Activated CD8-positive, alpha-beta T cell treated with anti-CD3 and anti-CD28 coated beads for 36 hours (primary cell): Measurements from ENCODE around the gene CLEC2A. TPM values are rescaled to one million over a fixed set of nuclear protein-coding genes. Genes with fewer than 3 reads are reported as not detected.
"Not testable (repeated sequence)": the region's sequence is repeated elsewhere in the genome, so short reads cannot be mapped to it uniquely, and the experiment has no call there.

Experiments used
- ATAC-seq: fragments of 200-7000 bp; cut with Tn5 transposase; one replicate; pipeline ENCODE4 v1.10.0; 2021; ENCODE audit warnings: mild to moderate bottlenecking, moderate library complexity
- CTCF ChIA-PET: fragments of 350-600 bp; sonication (Branson Sonifier 250); formaldehyde crosslinking; loops from one replicate; lab custom pipeline; 2021; ENCODE audit warnings: antibody characterized with exemption; lab: Charles Lee
- POLR2A ChIA-PET: fragments of 350-600 bp; sonication (Branson Sonifier 250); formaldehyde crosslinking; loops from one replicate; lab custom pipeline; 2021; ENCODE audit warnings: antibody characterized with exemption; lab: Charles Lee
- DNase-seq: peaks from one replicate; pipeline ENCODE4 v3.0.0-alpha.2; 2020
- H3K27ac Mint-ChIP-seq: one replicate; pipeline ENCODE4 v1.8.0; 2021; ENCODE audit warnings: mild to moderate bottlenecking, mixed read lengths
- H3K27me3 Mint-ChIP-seq: one replicate; pipeline ENCODE4 v1.8.0; 2021; ENCODE audit warnings: mixed read lengths
- H3K36me3 Mint-ChIP-seq: one replicate; pipeline ENCODE4 v1.8.0; 2021; ENCODE audit warnings: low read depth, mixed read lengths
- H3K4me1 Mint-ChIP-seq: one replicate; pipeline ENCODE4 v1.8.0; 2021; ENCODE audit warnings: low read depth, mixed read lengths
- H3K4me3 Mint-ChIP-seq: one replicate; pipeline ENCODE4 v1.8.0; 2021; ENCODE audit warnings: mild to moderate bottlenecking, moderate library complexity, mixed read lengths
- H3K9me3 Mint-ChIP-seq: one replicate; pipeline ENCODE4 v1.8.0; 2021; ENCODE audit warnings: mixed read lengths
- intact Hi-C: fragments of 100-400 bp; cut with micrococcal nuclease; formaldehyde crosslinking; loops from one replicate; pipeline ENCODE4 v1.10.0; 2022
- total RNA-seq, 2 experiments: library from RNA; stranded (reverse); gene quantifications; one replicate each; pipeline ENCODE4 v1.2.3, GENCODE V29; 2021
- TF ChIP-seq, protein P1 (sequence below): fragments of 200-600 bp; IDR thresholded peaks from one replicate; pipeline ENCODE4 v1.8.0; 2022; ENCODE audit warnings: antibody characterized with exemption, mild to moderate bottlenecking

The CLEC2A gene
- not detected for total RNA-seq

GRCh38 chr12:9932270-9932669 lies at the start of gene CLEC2A:
CLEC2A (minus strand) TSS chr12:9932370; CDS start chr12:9932329, 41 bp downstream.
- Mint-ChIP-seq H3K27me3 (peaks cover 2% of the 10 kb centered on the region), H3K9me3 (no peaks in the 10 kb centered on the region), H3K4me3 (no peak within 1 kb of the TSS), H3K27ac (no peak within 1 kb of the TSS), H3K36me3 (no peaks in the 10 kb centered on the region), H3K4me1 (peaks cover 2% of the 10 kb centered on the region)
- POLR2A ChIA-PET: interaction anchor here (0.6 kb wide), 1 partner anchor 193 kb away, joined by 5 read pairs; no protein-coding TSS in a partner anchor
- CTCF ChIA-PET: interaction anchor here (0.6 to 1.9 kb wide), 4 partner anchors 8 to 182 kb away, joined by 3 to 9 read pairs (median 6); no protein-coding TSS in a partner anchor
- TF ChIP-seq, protein P1, sequence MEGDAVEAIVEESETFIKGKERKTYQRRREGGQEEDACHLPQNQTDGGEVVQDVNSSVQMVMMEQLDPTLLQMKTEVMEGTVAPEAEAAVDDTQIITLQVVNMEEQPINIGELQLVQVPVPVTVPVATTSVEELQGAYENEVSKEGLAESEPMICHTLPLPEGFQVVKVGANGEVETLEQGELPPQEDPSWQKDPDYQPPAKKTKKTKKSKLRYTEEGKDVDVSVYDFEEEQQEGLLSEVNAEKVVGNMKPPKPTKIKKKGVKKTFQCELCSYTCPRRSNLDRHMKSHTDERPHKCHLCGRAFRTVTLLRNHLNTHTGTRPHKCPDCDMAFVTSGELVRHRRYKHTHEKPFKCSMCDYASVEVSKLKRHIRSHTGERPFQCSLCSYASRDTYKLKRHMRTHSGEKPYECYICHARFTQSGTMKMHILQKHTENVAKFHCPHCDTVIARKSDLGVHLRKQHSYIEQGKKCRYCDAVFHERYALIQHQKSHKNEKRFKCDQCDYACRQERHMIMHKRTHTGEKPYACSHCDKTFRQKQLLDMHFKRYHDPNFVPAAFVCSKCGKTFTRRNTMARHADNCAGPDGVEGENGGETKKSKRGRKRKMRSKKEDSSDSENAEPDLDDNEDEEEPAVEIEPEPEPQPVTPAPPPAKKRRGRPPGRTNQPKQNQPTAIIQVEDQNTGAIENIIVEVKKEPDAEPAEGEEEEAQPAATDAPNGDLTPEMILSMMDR: no peak
- DNase-seq (no peak), ATAC-seq (no peak)
- intact Hi-C loops: no loop called here

DNA sequence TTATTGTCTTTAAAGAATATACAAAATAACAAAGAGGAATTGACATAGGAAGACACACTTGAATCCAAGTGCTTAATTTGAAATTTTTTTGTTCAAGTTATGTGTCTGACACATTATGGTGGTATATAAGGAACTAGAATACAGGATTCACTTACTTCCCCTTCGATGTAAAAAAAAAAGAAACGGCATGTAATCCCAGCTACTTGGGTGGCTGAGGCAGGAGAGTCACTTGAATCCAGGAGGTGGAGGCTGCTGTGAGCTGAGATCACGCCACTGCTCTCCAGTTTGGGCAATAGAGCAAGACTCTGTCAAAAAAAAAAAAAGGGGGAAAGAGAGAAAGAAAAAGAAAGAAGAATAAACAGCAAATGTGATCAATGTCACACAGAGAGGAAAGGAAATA lies 48.0 kb upstream of the CLEC2A start:
- H3K36me3 Mint-ChIP-seq: peaks cover 2% of the 10 kb centered on the region
- POLR2A ChIA-PET: no interaction called here
- DNase-seq (no peak), ATAC-seq (no peak)
- H3K4me1 Mint-ChIP-seq: no peaks in the 10 kb centered on the region
- TF ChIP-seq, protein P1: no peak
- H3K27ac Mint-ChIP-seq: no peak overlapping the region
- H3K4me3 Mint-ChIP-seq: no peak overlapping the region
- peaks cover 4% of the 10 kb centered on the region for H3K9me3 Mint-ChIP-seq
- intact Hi-C loops: no loop called here
- peaks cover 3% of the 10 kb centered on the region for H3K27me3 Mint-ChIP-seq
- CTCF ChIA-PET: interaction anchor here (1.9 kb wide), 1 partner anchor 160 kb away, joined by 6 read pairs; no protein-coding TSS in a partner anchor

- POLR2A ChIA-PET: interaction anchor here (0.8 kb wide), 1 partner anchor 38 kb away, joined by 3 read pairs; no protein-coding TSS in a partner anchor
- intact Hi-C loops: no loop called here
- CTCF ChIA-PET: interaction anchor here (0.9 to 1.3 kb wide), 2 partner anchors 31 to 37 kb away, joined by 3 to 4 read pairs; no protein-coding TSS in a partner anchor
- H3K9me3 Mint-ChIP-seq: peaks cover 4% of the 10 kb centered on the region
- peaks cover 5% of the 10 kb centered on the region for H3K27me3 Mint-ChIP-seq
- H3K4me3 Mint-ChIP-seq: no peak overlapping the region
- no peaks in the 10 kb centered on the region for H3K4me1 Mint-ChIP-seq
- TF ChIP-seq, protein P1: no peak
- ATAC-seq (no peak), DNase-seq (no peak)
- H3K36me3 Mint-ChIP-seq: peaks cover 3% of the 10 kb centered on the region
- H3K27ac Mint-ChIP-seq: no peak overlapping the region
These were observed 45.7 kb upstream of the CLEC2A start for GRCh38 chr12:9977916-9978315.

DNA sequence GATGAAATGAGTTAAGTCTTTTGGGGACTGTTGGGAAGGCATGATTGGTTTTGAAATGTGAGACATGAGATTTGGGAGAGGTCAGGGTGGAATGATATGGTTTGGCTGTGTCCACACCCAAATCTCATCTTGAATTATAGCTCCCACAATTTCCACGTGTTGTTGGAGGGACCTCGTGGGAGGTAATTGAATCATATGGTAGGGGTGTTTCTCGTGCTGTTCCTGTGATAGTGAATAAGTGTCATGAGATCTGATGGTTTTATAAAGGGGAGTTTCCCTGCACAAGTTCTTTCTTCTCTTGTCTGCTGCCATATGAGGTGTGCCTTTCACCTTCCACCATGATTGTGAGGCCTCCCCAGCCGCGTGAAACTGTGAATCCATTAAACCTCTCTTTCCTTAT lies 44.5 kb upstream of the CLEC2A start:
- H3K36me3 Mint-ChIP-seq, ATAC-seq, H3K27me3 Mint-ChIP-seq, CTCF ChIA-PET, intact Hi-C loops, H3K9me3 Mint-ChIP-seq, POLR2A ChIA-PET, H3K4me3 Mint-ChIP-seq, DNase-seq, H3K27ac Mint-ChIP-seq, H3K4me1 Mint-ChIP-seq: not testable (repeated sequence)

DNA sequence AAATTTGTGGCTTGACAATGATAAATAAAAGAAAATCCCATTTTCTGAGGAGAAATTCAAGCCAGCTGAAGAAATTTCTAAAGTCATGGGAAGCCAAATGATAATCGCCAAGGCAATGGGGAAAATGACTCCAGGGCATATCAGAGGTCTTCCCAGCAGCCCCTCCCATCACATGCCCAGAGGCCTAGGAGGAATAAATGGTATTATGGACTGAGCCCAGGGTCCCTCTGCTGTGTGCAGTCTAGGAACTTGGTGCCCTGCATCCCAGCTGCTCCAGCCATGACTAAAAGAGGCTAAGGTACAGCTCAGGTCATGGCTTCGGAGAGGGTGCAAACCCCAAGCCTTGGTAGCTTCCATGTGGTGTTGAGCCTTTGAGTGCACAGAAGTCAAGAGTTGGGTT lies 43.4 kb upstream of the CLEC2A start:
- Mint-ChIP-seq H3K27me3 (peaks cover 4% of the 10 kb centered on the region), H3K4me3 (no peak overlapping the region), H3K4me1 (no peaks in the 10 kb centered on the region), H3K9me3 (peaks cover 4% of the 10 kb centered on the region), H3K36me3 (peaks cover 3% of the 10 kb centered on the region), H3K27ac (no peak overlapping the region)
- ChIA-PET POLR2A (no interaction called here), CTCF (no interaction called here)
- intact Hi-C loops: no loop called here
- DNase-seq (no peak), ATAC-seq (no peak)
- TF ChIP-seq, protein P1: no peak

- ATAC-seq, H3K36me3 Mint-ChIP-seq, H3K9me3 Mint-ChIP-seq, POLR2A ChIA-PET, H3K4me1 Mint-ChIP-seq, DNase-seq, intact Hi-C loops, CTCF ChIA-PET, H3K27ac Mint-ChIP-seq, H3K27me3 Mint-ChIP-seq, H3K4me3 Mint-ChIP-seq: not testable (repeated sequence)
These were observed 42.6 kb upstream of the CLEC2A start for GRCh38 chr12:9974731-9975130.
